K562 (cell line): ENCODE results near the gene LRP1B. TPM values are rescaled to one million over a fixed set of nuclear protein-coding genes. Genes with fewer than 3 reads are reported as not detected.

ENCODE experiments used
- ARID2 ChIP-seq: fragments of 450-650 bp; IDR thresholded peaks from 2 replicates; pipeline ENCODE4 v1.6.1; 2017; ENCODE audit warnings: antibody characterized with exemption, mild to moderate bottlenecking
- GABPA ChIP-seq: fragments of 200-800 bp; sonication (Bioruptor generic); conservative IDR thresholded peaks from 2 replicates; pipeline ENCODE4 v1.6.1; 2016; ENCODE audit warnings: low read depth, missing genetic modification characterization, missing compliant biosample characterization
- HIVEP1 ChIP-seq: fragments of 250-450 bp; sonication (Bioruptor Pico); IDR thresholded peaks from 2 replicates; pipeline ENCODE4 v1.4.0; 2020; ENCODE audit warnings: mild to moderate bottlenecking
- MYC ChIP-seq, 2 experiments: fragments of 250-450 bp in 1 of 2; sonication (Bioruptor Pico) in 1 of 2; IDR thresholded peaks; 2 replicates each; pipeline versions ENCODE4 v1.5.1 to v1.6.1; 2012 to 2021; ENCODE audit warnings: low read depth in 2 of 2, borderline replicate concordance in 1 of 2, improper control_type of control experiment in 1 of 2, low read length in 1 of 2, mild to moderate bottlenecking in 1 of 2, moderate library complexity in 1 of 2
- ZBTB1 ChIP-seq: sonication (generic); formaldehyde crosslinking; IDR thresholded peaks from 2 replicates; pipeline ENCODE4 v1.8.1; 2023; ENCODE audit warnings: missing genetic modification reagents, low read depth, mild to moderate bottlenecking, borderline replicate concordance
- ZNF143 ChIP-seq: sonication (generic); formaldehyde crosslinking; IDR thresholded peaks from 2 replicates; pipeline ENCODE4 v1.9.0; 2022; ENCODE audit warnings: mild to moderate bottlenecking, missing genetic modification reagents
- ZNF695 ChIP-seq: fragments of 450-650 bp; formaldehyde crosslinking; IDR thresholded peaks from 2 replicates; pipeline ENCODE4 v1.4.0; 2020; ENCODE audit warnings: mild to moderate bottlenecking, moderate library complexity
- ZSCAN29 ChIP-seq: fragments of 450-650 bp; IDR thresholded peaks from 2 replicates; pipeline ENCODE4 v1.6.1; 2017
- ZZZ3 ChIP-seq: fragments of 450-650 bp; IDR thresholded peaks from 2 replicates; pipeline ENCODE4 v1.6.1; 2016; ENCODE audit warnings: antibody characterized with exemption, mild to moderate bottlenecking, moderate library complexity
- polyA plus RNA-seq, 8 experiments: library from polyadenylated mRNA; depleted of rRNA in 4 of 8; stranded (reverse) in 5 of 8; unstranded in 3 of 8; fragments of >200 nt; fragmentation: Nextera tagmentation in 2 of 8; fragmentation: Illumina TruSeq in 1 of 8; extraction: Ambion mirVana in 2 of 8; extraction: Trizol in 1 of 8; gene quantifications; 2 replicates each; pipeline versions ENCODE4 v1.2.1 to v1.2.3, GENCODE V29; 2011 to 2014; ENCODE audit warnings: inconsistent platforms in 1 of 8, missing spikeins in 1 of 8
- total RNA-seq, 7 experiments: library from RNA; depleted of rRNA in 6 of 7; stranded (reverse); fragments of >200 nt in 6 of 7; fragmentation: Illumina TruSeq in 2 of 7; extraction: Trizol in 2 of 7; gene quantifications; 2 replicates each; pipeline versions ENCODE4 v1.2.1 to v1.2.3, GENCODE V29; 2011 to 2021; ENCODE audit warnings: low replicate concordance in 1 of 7
- TF ChIP-seq, protein P1 (sequence below): sonication (generic); formaldehyde crosslinking; IDR thresholded peaks from 2 replicates; pipeline ENCODE4 v1.8.1; 2023; ENCODE audit warnings: mild to moderate bottlenecking, missing genetic modification reagents
- TF ChIP-seq, protein P2 (sequence below), 3 experiments: IDR thresholded peaks in 2 of 3; conservative IDR thresholded peaks in 1 of 3; 2 replicates each; pipeline ENCODE4 v1.5.1; 2011 to 2012; ENCODE audit warnings: low read length in 3 of 3, mild to moderate bottlenecking in 3 of 3, control low read depth in 2 of 3, improper control_type of control experiment in 1 of 3, inconsistent platforms in 1 of 3, low read depth in 1 of 3, mixed read lengths in 1 of 3, moderate library complexity in 1 of 3; ENCODE audit not compliant: insufficient read depth in 2 of 3

LRP1B gene
- total and polyA plus RNA-seq, 9 of the 15 experiments (the other 6 are each of a cell fraction or from before 2014, with no cell fraction given) = not detected

DNA sequence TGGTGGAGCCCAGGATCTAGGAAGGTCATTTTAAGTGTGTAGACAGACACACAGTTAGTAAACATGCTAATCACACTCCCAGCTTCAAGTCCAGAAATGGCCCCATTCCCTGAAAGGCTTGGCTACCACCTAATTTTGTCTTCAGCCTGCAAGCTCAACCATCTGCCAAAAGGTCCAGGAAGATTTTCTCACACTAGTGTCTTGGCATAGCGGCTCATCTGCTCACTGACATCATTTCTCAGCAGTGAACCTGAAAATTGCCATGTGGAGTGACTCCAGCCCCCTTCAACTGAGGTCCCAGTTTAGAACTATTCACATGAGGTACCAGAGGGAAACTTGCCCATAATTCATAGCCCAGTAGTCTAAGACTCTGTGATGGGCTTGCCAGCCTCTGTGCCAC is 748.9 kb downstream of the LRP1B start (continued):
- TF ChIP-seq, protein P1, sequence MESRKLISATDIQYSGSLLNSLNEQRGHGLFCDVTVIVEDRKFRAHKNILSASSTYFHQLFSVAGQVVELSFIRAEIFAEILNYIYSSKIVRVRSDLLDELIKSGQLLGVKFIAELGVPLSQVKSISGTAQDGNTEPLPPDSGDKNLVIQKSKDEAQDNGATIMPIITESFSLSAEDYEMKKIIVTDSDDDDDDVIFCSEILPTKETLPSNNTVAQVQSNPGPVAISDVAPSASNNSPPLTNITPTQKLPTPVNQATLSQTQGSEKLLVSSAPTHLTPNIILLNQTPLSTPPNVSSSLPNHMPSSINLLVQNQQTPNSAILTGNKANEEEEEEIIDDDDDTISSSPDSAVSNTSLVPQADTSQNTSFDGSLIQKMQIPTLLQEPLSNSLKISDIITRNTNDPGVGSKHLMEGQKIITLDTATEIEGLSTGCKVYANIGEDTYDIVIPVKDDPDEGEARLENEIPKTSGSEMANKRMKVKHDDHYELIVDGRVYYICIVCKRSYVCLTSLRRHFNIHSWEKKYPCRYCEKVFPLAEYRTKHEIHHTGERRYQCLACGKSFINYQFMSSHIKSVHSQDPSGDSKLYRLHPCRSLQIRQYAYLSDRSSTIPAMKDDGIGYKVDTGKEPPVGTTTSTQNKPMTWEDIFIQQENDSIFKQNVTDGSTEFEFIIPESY = no peak
- TF ChIP-seq MYC (IDR thresholded peaks at IDR 0.05; ENCODE audit: low read depth, low read length) = no peak
- no peak for TF ChIP-seq MYC (CRISPR knock-in tag; IDR thresholded peaks at IDR 0.05; ENCODE audit: borderline replicate concordance, low read depth)
- no peak for TF ChIP-seq ZNF143 (CRISPR knock-in tag)
- TF ChIP-seq GABPA = no peak
- TF ChIP-seq, protein P2, sequence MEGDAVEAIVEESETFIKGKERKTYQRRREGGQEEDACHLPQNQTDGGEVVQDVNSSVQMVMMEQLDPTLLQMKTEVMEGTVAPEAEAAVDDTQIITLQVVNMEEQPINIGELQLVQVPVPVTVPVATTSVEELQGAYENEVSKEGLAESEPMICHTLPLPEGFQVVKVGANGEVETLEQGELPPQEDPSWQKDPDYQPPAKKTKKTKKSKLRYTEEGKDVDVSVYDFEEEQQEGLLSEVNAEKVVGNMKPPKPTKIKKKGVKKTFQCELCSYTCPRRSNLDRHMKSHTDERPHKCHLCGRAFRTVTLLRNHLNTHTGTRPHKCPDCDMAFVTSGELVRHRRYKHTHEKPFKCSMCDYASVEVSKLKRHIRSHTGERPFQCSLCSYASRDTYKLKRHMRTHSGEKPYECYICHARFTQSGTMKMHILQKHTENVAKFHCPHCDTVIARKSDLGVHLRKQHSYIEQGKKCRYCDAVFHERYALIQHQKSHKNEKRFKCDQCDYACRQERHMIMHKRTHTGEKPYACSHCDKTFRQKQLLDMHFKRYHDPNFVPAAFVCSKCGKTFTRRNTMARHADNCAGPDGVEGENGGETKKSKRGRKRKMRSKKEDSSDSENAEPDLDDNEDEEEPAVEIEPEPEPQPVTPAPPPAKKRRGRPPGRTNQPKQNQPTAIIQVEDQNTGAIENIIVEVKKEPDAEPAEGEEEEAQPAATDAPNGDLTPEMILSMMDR (IDR thresholded peaks at IDR 0.05 in 2 of 3, conservative IDR thresholded peaks at IDR 0.05 in 1 of 3; ENCODE audit: insufficient read depth in 2 of 3, low read depth in 1 of 3, low read length in 3 of 3) = no peak
- TF ChIP-seq HIVEP1 = no peak
- no peak for TF ChIP-seq ZZZ3
- TF ChIP-seq ARID2 = no peak
- no peak for TF ChIP-seq ZSCAN29
- no peak for TF ChIP-seq ZNF695 (CRISPR knock-in tag)
- TF ChIP-seq ZBTB1 (CRISPR knock-in tag) = no peak
